ENCODE results near the gene FMR1.

DNA sequence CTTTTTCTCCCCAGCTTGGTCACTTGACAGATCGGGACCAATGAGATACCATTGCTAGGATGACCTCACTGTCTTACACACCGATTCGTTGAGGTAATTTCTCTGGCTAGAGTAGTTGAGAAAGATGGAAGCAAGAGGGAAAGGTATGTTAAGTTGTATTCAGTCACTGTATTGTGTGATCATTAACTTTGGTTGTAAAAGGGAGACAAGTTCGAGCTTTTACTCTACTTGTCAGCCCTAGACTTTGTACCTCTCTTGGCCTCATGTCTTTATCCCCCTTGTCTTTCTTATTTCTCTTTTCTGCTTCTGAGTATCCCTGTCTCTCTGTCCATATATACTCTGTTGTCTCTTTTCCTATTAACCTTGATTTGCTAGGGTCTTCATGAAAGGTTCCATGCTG lies 15.5 kb downstream of the FMR1 start:
- TF ChIP-seq EZH2 (IDR thresholded peaks at IDR 0.05; ENCODE audit: low read length, unreplicated experiment) (no peak), EZH2phosphoT487 (IDR thresholded peaks at IDR 0.05; ENCODE audit: borderline replicate concordance, low read length) (no peak)
- TF ChIP-seq, protein P1, sequence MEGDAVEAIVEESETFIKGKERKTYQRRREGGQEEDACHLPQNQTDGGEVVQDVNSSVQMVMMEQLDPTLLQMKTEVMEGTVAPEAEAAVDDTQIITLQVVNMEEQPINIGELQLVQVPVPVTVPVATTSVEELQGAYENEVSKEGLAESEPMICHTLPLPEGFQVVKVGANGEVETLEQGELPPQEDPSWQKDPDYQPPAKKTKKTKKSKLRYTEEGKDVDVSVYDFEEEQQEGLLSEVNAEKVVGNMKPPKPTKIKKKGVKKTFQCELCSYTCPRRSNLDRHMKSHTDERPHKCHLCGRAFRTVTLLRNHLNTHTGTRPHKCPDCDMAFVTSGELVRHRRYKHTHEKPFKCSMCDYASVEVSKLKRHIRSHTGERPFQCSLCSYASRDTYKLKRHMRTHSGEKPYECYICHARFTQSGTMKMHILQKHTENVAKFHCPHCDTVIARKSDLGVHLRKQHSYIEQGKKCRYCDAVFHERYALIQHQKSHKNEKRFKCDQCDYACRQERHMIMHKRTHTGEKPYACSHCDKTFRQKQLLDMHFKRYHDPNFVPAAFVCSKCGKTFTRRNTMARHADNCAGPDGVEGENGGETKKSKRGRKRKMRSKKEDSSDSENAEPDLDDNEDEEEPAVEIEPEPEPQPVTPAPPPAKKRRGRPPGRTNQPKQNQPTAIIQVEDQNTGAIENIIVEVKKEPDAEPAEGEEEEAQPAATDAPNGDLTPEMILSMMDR (conservative IDR thresholded peaks at IDR 0.05; ENCODE audit: low read depth, low read length): no peak
